A549 (cell line): ENCODE results near the gene SLC43A3. TPM values are rescaled to one million over a fixed set of nuclear protein-coding genes. Genes with fewer than 3 reads are reported as not detected.

Experiments used
- ATAC-seq, 2 experiments: fragments of 200-7000 bp in 1 of 2; fragments of >200 bp in 1 of 2; cut with Nextera tagmentation in 1 of 2; cut with Tn5 transposase in 1 of 2; 3 replicates each; pipeline versions ENCODE4 v1.8.0 to v1.9.1; 2018 to 2020; ENCODE audit warnings: mild to moderate bottlenecking in 1 of 2, moderate library complexity in 1 of 2
- CTCF ChIA-PET: fragments of 300-600 bp; sonication (Branson Sonifier 250); formaldehyde crosslinking; extraction: SDS; loops from one replicate; lab custom pipeline; 2021; ENCODE audit warnings: antibody characterized with exemption, inconsistent platforms; lab: Yijun Ruan, JAX
- POLR2A ChIA-PET: fragments of 350-600 bp; formaldehyde crosslinking; extraction: SDS; loops from one replicate; lab custom pipeline; 2021; ENCODE audit warnings: antibody characterized with exemption, inconsistent platforms; lab: Yijun Ruan, JAX
- DNase-seq, 2 experiments: peaks; one replicate each; pipeline versions ENCODE4 v3.0.0 to v3.0.0-alpha.2; 2011 to 2016; ENCODE audit warnings: low read depth in 1 of 2, low spot score in 1 of 2
- FAIRE-seq: peaks from 2 replicates; lab custom pipeline; 2011; peaks lifted over from hg19 to GRCh38; lab: Jason Lieb, UNC
- H3K27ac ChIP-seq, 2 experiments: fragments of >200 bp; sonication (Bioruptor Twin); formaldehyde crosslinking; 3 replicates each; pipeline ENCODE4 v1.5.1; 2016 to 2017
- H3K4me1 ChIP-seq: fragments of >200 bp; sonication (Bioruptor Twin); formaldehyde crosslinking; 3 replicates; pipeline ENCODE4 v1.6.1; 2016
- H3K4me2 ChIP-seq: fragments of >200 bp; sonication (Bioruptor Twin); formaldehyde crosslinking; 3 replicates; pipeline ENCODE4 v1.6.1; 2016
- H3K4me3 ChIP-seq: fragments of >200 bp; sonication (Bioruptor Twin); formaldehyde crosslinking; 3 replicates; pipeline ENCODE4 v1.5.1; 2016
- H3K9me3 ChIP-seq: fragments of >200 bp; sonication (Bioruptor Twin); formaldehyde crosslinking; 3 replicates; pipeline ENCODE4 v1.6.1; 2016
- CHD4 ChIP-seq: fragments of 200-600 bp; sonication (generic); IDR thresholded peaks from 2 replicates; pipeline ENCODE4 v1.6.1; 2016; ENCODE audit warnings: antibody characterized with exemption, mild to moderate bottlenecking, borderline replicate concordance
- EHF ChIP-seq: fragments of 250-450 bp; sonication (Bioruptor Pico); IDR thresholded peaks from 2 replicates; pipeline ENCODE4 v1.5.0; 2020; ENCODE audit warnings: mild to moderate bottlenecking
- FOXS1 ChIP-seq: fragments of 250-450 bp; sonication (Bioruptor Pico); IDR thresholded peaks from 2 replicates; pipeline ENCODE4 v1.5.0; 2020; ENCODE audit warnings: mild to moderate bottlenecking, moderate library complexity
- GATA3 ChIP-seq: IDR thresholded peaks from 2 replicates; pipeline ENCODE4 v1.6.1; 2012; ENCODE audit warnings: borderline replicate concordance
- HDAC2 ChIP-seq: fragments of 200-600 bp; sonication (generic); IDR thresholded peaks from 2 replicates; pipeline ENCODE4 v1.6.1; 2016
- HOXA7 ChIP-seq: fragments of 250-450 bp; sonication (Bioruptor Pico); IDR thresholded peaks from 2 replicates; pipeline ENCODE4 v1.5.0; 2020; ENCODE audit warnings: mild to moderate bottlenecking, moderate library complexity
- JUN ChIP-seq, 2 experiments: fragments of >200 bp; sonication (Bioruptor Twin); formaldehyde crosslinking; IDR thresholded peaks; 2 replicates in 1 of 2; 3 replicates in 1 of 2; pipeline ENCODE4 v1.6.1; 2016 to 2017
- JUNB ChIP-seq: fragments of >200 bp; sonication (Bioruptor Twin); formaldehyde crosslinking; IDR thresholded peaks from 2 replicates; pipeline ENCODE4 v1.6.1; 2016
- KDM1A ChIP-seq: fragments of 200-600 bp; sonication (generic); IDR thresholded peaks from 2 replicates; pipeline ENCODE4 v1.6.1; 2016; ENCODE audit warnings: low read depth, mild to moderate bottlenecking
- KDM5A ChIP-seq: fragments of 200-600 bp; sonication (generic); IDR thresholded peaks from 2 replicates; pipeline ENCODE4 v1.6.1; 2016; ENCODE audit warnings: antibody characterized with exemption, mild to moderate bottlenecking
- MYC ChIP-seq: IDR thresholded peaks from 2 replicates; pipeline ENCODE4 v1.6.1; 2012; ENCODE audit warnings: mild to moderate bottlenecking, inconsistent platforms, low read length, improper control_type of control experiment, borderline replicate concordance
- NFE2L2 ChIP-seq: fragments of 150-350 bp; conservative IDR thresholded peaks from 2 replicates; pipeline ENCODE4 v1.6.1; 2014; ENCODE audit warnings: low read length
- NPAS2 ChIP-seq: fragments of 250-450 bp; sonication (Bioruptor Pico); IDR thresholded peaks from 2 replicates; pipeline ENCODE4 v1.8.0; 2022; ENCODE audit warnings: mild to moderate bottlenecking, moderate library complexity, borderline replicate concordance
- POLR2A ChIP-seq: IDR thresholded peaks from 2 replicates; pipeline ENCODE4 v1.6.1; 2012; ENCODE audit warnings: mild to moderate bottlenecking, low read length
- POLR2AphosphoS2 ChIP-seq: conservative IDR thresholded peaks from 2 replicates; pipeline ENCODE4 v1.6.1; 2012; ENCODE audit warnings: low read length, improper control_type of control experiment, inconsistent platforms
- RARB ChIP-seq: fragments of 250-450 bp; sonication (Bioruptor Pico); IDR thresholded peaks from 2 replicates; pipeline ENCODE4 v1.8.0; 2021; ENCODE audit warnings: mild to moderate bottlenecking, moderate library complexity
- RFX5 ChIP-seq: fragments of 450-650 bp; IDR thresholded peaks from 2 replicates; pipeline ENCODE4 v1.7.1; 2014; ENCODE audit warnings: antibody characterized with exemption, mild to moderate bottlenecking, moderate library complexity
- SMC3 ChIP-seq: fragments of >200 bp; sonication (Bioruptor Twin); formaldehyde crosslinking; IDR thresholded peaks from 3 replicates; pipeline ENCODE4 v1.6.1; 2018; ENCODE audit warnings: inconsistent platforms
- SREBF2 ChIP-seq: fragments of 450-650 bp; IDR thresholded peaks from 2 replicates; pipeline ENCODE4 v1.6.1; 2014; ENCODE audit warnings: mild to moderate bottlenecking, moderate library complexity
- TP53 ChIP-seq: fragments of 250-450 bp; sonication (Bioruptor Pico); IDR thresholded peaks from 2 replicates; pipeline ENCODE4 v1.5.0; 2021; ENCODE audit warnings: mild to moderate bottlenecking, moderate library complexity
- ZNF302 ChIP-seq: fragments of 250-450 bp; sonication (Bioruptor Pico); IDR thresholded peaks from 2 replicates; pipeline ENCODE4 v1.9.0; 2021; ENCODE audit warnings: inconsistent platforms, mild to moderate bottlenecking, moderate library complexity
- ZSCAN20 ChIP-seq: fragments of 250-450 bp; sonication (Bioruptor Pico); IDR thresholded peaks from 2 replicates; pipeline ENCODE4 v1.8.0; 2022; ENCODE audit warnings: mild to moderate bottlenecking, moderate library complexity
- WGBS: methylation state at CpG from one replicate; pipeline ENCODE4 v1.1.6; 2017; ENCODE audit errors: missing lambda C conversion rate; 5-methylcytosine and 5-hydroxymethylcytosine counted together
- polyA plus RNA-seq, 4 experiments: library from polyadenylated mRNA; depleted of rRNA in 3 of 4; stranded (reverse); fragments of >200 nt; fragmentation: RNase III in 1 of 4; extraction: RNeasy Plus Mini Kit Qiagen cat#74134 plus additional on column Dnase treatment in 1 of 4; gene quantifications; 2 replicates in 3 of 4; 3 replicates in 1 of 4; pipeline ENCODE4 v1.2.3, GENCODE V29; 2011 to 2017
- TF ChIP-seq, protein P1 (sequence below): fragments of 250-450 bp; sonication (Bioruptor Pico); IDR thresholded peaks from 2 replicates; pipeline ENCODE4 v1.5.0; 2021; ENCODE audit warnings: mild to moderate bottlenecking, moderate library complexity, borderline replicate concordance
- TF ChIP-seq, protein P2 (sequence below): fragments of >200 bp; sonication (Bioruptor Twin); formaldehyde crosslinking; IDR thresholded peaks from 3 replicates; pipeline ENCODE4 v1.5.1; 2016
- TF ChIP-seq, protein P3 (sequence below): IDR thresholded peaks from 2 replicates; pipeline ENCODE4 v1.6.1; 2012
- TF ChIP-seq, protein P4 (sequence below): fragments of 150-350 bp; IDR thresholded peaks from 2 replicates; pipeline ENCODE4 v1.6.1; 2014; ENCODE audit warnings: low read depth, mild to moderate bottlenecking, low read length

Gene SLC43A3
- polyA plus RNA-seq, 2 of the 4 experiments (the other 2 are of a cell fraction) = 0.12 to 0.30 TPM

DNA sequence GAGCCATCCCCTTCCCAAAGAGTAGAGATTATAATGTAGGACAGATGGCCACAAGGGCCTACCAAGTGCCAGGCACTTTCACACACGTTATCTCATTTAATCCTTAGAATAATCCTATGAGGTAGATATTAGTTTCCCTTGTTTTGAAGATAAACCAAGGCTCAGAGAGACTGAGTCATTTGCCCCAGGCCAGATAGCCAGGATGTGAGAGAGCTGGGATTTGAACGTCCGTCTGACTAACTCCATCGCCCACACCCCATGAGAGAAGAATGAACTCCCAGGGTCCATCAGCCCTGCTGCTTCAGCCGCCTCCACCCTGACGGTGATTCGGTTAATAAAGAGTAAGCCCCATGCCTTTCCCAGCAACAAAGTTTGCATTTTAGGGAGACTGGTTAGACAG lies 56.7 kb downstream of the SLC43A3 start:
- CTCF ChIA-PET = interaction anchor here (0.6 to 1.0 kb wide), 2 partner anchors 121 to 157 kb away, joined by 3 read pairs; no protein-coding TSS in a partner anchor
- DNase-seq (no peak), FAIRE-seq (no peak), ATAC-seq (no peak)
- Histone ChIP-seq H3K27ac (no peak overlapping the region; a peak in 1 of 6 replicates), H3K4me1 (no peaks in the 10 kb centered on the region), H3K4me3 (no peak overlapping the region), H3K4me2 (no peak overlapping the region), H3K9me3 (no peaks in the 10 kb centered on the region)
- TF ChIP-seq, protein P1, sequence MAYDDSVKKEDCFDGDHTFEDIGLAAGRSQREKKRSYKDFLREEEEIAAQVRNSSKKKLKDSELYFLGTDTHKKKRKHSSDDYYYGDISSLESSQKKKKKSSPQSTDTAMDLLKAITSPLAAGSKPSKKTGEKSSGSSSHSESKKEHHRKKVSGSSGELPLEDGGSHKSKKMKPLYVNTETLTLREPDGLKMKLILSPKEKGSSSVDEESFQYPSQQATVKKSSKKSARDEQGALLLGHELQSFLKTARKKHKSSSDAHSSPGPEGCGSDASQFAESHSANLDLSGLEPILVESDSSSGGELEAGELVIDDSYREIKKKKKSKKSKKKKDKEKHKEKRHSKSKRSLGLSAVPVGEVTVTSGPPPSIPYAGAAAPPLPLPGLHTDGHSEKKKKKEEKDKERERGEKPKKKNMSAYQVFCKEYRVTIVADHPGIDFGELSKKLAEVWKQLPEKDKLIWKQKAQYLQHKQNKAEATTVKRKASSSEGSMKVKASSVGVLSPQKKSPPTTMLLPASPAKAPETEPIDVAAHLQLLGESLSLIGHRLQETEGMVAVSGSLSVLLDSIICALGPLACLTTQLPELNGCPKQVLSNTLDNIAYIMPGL (CRISPR knock-in tag) = no peak
- TF ChIP-seq, protein P2, sequence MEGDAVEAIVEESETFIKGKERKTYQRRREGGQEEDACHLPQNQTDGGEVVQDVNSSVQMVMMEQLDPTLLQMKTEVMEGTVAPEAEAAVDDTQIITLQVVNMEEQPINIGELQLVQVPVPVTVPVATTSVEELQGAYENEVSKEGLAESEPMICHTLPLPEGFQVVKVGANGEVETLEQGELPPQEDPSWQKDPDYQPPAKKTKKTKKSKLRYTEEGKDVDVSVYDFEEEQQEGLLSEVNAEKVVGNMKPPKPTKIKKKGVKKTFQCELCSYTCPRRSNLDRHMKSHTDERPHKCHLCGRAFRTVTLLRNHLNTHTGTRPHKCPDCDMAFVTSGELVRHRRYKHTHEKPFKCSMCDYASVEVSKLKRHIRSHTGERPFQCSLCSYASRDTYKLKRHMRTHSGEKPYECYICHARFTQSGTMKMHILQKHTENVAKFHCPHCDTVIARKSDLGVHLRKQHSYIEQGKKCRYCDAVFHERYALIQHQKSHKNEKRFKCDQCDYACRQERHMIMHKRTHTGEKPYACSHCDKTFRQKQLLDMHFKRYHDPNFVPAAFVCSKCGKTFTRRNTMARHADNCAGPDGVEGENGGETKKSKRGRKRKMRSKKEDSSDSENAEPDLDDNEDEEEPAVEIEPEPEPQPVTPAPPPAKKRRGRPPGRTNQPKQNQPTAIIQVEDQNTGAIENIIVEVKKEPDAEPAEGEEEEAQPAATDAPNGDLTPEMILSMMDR = no peak
- TF ChIP-seq SMC3 = no peak
- POLR2A ChIA-PET = no interaction called here
- 80% methylated on average over 7 of the region's 7 CpGs for WGBS

DNA sequence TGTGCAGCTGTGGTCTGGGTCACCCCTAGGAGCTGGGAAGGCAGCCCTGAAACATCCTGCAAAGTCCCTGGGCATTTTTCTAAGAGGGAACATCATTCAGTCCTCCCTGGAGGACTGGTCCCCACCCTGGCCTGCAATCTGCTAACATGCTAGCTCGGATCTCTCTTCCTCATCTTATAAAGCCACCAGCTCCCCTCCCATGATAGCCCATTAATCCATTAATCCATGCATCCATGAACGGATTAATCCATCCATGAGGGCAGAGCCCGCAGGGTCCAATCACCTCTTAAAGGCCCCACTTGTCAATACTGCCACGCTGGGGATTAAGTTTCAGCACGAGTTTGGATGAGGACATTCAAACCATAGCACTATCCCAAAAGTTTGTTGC lies 58.1 kb downstream of the SLC43A3 start:
- ChIA-PET POLR2A (no interaction called here), CTCF (no interaction called here)
- ATAC-seq (no peak), FAIRE-seq (no peak), DNase-seq (no peak)
- H3K27ac ChIP-seq = 0 out of 6 replicates have a peak overlapping the region, but pooled peaks of 1 of the 2 experiments have one; percentile 9
- no peaks in the 10 kb centered on the region for H3K9me3 ChIP-seq
- H3K4me3 ChIP-seq = no peak overlapping the region
- 56% methylated on average over 4 of the region's 5 CpGs for WGBS
- H3K4me1 ChIP-seq = no peaks in the 10 kb centered on the region
- no peak for TF ChIP-seq JUN (IDR thresholded peaks at IDR 0.05)
- TF ChIP-seq MYC = no peak
- no peak for TF ChIP-seq KDM1A
- TF ChIP-seq NFE2L2 = no peak
- no peak for TF ChIP-seq SREBF2
- no peak for TF ChIP-seq NPAS2 (CRISPR knock-in tag)
- no peak for TF ChIP-seq GATA3
- no peak for TF ChIP-seq HDAC2
- no peak for TF ChIP-seq SMC3
- TF ChIP-seq POLR2AphosphoS2 = no peak
- TF ChIP-seq FOXS1 (CRISPR knock-in tag) = no peak
- no peak for TF ChIP-seq ZSCAN20 (CRISPR knock-in tag)
- TF ChIP-seq JUNB = no peak
- H3K4me2 ChIP-seq = no peak overlapping the region

DNA sequence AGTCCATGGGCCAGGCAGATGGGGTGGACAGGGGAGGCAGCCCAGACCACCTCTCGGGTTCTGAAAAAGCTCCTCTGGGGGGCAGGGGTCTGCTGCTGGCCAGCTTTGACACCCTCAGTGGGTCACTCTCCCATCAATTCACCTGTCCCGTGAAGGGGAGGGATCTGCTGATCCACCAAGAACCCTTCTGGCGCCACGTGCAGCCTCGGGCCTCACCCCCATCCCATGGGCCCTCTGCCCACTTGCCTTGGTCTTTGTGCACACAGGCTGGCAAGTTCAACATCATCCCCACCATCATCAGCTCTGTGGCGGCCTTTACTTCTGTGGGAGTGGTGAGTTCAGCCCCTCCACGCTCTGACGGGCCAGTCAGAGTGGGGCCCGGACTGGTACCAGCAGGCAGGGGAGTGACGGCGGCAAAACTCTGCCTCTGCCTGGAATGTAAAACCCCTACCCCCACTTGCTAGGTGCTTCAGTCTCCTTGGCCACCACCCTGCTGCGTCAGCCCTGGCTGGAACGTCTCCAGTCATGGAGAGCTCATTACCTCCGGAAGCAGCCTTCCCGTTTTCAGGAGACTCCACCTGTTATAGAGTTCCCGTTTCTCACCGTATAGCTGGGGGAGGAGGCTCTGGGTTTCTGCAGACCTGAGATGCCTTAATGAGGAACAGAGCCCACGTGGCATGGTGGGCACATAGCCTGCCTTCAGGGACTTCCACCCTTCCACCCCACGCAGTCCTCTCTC lies 58.6 kb downstream of the SLC43A3 start:
- POLR2A ChIA-PET = no interaction called here

More for the DNA sequence above, 58.6 kb downstream of the SLC43A3 start:
- Histone ChIP-seq H3K4me2 (no peak overlapping the region), H3K27ac (0 out of 6 replicates have a peak overlapping the region, but pooled peaks of 1 of the 2 experiments have one; percentile 9)
- TF ChIP-seq RARB (no peak), ZNF302 (CRISPR knock-in tag) (no peak), JUNB (no peak), POLR2AphosphoS2 (no peak), CHD4 (no peak), TP53 (CRISPR knock-in tag) (no peak), EHF (CRISPR knock-in tag) (no peak), POLR2A (no peak), RFX5 (no peak), NFE2L2 (no peak), KDM5A (no peak), HOXA7 (no peak)
- TF ChIP-seq, protein P3, sequence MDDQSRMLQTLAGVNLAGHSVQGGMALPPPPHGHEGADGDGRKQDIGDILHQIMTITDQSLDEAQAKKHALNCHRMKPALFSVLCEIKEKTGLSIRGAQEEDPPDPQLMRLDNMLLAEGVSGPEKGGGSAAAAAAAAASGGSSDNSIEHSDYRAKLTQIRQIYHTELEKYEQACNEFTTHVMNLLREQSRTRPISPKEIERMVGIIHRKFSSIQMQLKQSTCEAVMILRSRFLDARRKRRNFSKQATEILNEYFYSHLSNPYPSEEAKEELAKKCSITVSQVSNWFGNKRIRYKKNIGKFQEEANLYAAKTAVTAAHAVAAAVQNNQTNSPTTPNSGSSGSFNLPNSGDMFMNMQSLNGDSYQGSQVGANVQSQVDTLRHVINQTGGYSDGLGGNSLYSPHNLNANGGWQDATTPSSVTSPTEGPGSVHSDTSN = no peak
- TF ChIP-seq, protein P4, sequence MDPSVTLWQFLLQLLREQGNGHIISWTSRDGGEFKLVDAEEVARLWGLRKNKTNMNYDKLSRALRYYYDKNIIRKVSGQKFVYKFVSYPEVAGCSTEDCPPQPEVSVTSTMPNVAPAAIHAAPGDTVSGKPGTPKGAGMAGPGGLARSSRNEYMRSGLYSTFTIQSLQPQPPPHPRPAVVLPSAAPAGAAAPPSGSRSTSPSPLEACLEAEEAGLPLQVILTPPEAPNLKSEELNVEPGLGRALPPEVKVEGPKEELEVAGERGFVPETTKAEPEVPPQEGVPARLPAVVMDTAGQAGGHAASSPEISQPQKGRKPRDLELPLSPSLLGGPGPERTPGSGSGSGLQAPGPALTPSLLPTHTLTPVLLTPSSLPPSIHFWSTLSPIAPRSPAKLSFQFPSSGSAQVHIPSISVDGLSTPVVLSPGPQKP = no peak
- TF ChIP-seq, all 56 proteins: peak for 0
- CTCF ChIA-PET = interaction anchor here (1.2 kb wide), 1 partner anchor 9 kb away, joined by 3 read pairs; no protein-coding TSS in a partner anchor
- 0 out of 3 replicates have a peak, but pooled peaks cover under 1% of the 10 kb centered on the region for H3K9me3 ChIP-seq
- ATAC-seq (no peak), FAIRE-seq (no peak), DNase-seq (no peak)
- 73% methylated on average over 17 of the region's 19 CpGs for WGBS
- H3K4me3 ChIP-seq = no peak overlapping the region
- H3K4me1 ChIP-seq = no peaks in the 10 kb centered on the region
